ENCODE results near the gene PLP1.
"Not testable (repeated sequence)": the region's sequence is repeated elsewhere in the genome, so short reads cannot be mapped to it uniquely, and the experiment has no call there.

Gene PLP1

GRCh38 chrX:103776546-103776945 is at the start of gene PLP1:
Gene PLP1, plus strand, starts transcription at chrX:103776840. Its CDS starts 156 bp downstream, at chrX:103776996.
- DNase-seq (ENCODE audit: low spot score): no peak

GRCh38 chrX:103727115-103727514 is 49.5 kb upstream of the PLP1 start:
- DNase-seq (ENCODE audit: low spot score): no peak

GRCh38 chrX:103729015-103729414 is 47.6 kb upstream of the PLP1 start:
- DNase-seq (ENCODE audit: low spot score): no peak

GRCh38 chrX:103730147-103730795 is 46.4 kb upstream of the PLP1 start:
- no peak for DNase-seq (ENCODE audit: low spot score)

GRCh38 chrX:103730796-103731493 is 45.7 kb upstream of the PLP1 start:
- DNase-seq (ENCODE audit: low spot score): no peak

GRCh38 chrX:103733017-103733416 is 43.6 kb upstream of the PLP1 start:
- no peak for DNase-seq (ENCODE audit: low spot score)

- DNase-seq (ENCODE audit: low spot score): no peak
These were observed 42.4 kb upstream of the PLP1 start for GRCh38 chrX:103734125-103734760.

- DNase-seq (ENCODE audit: low spot score): no peak
These were observed 38.9 kb upstream of the PLP1 start for GRCh38 chrX:103737696-103738095.

- no peak for DNase-seq (ENCODE audit: low spot score)
These were observed 37.2 kb upstream of the PLP1 start for GRCh38 chrX:103739421-103739820.

- no peak for DNase-seq (ENCODE audit: low spot score)
These were observed 34.8 kb upstream of the PLP1 start for GRCh38 chrX:103741879-103742278.

GRCh38 chrX:103742339-103742738 is 34.3 kb upstream of the PLP1 start:
- no peak for DNase-seq (ENCODE audit: low spot score)

- DNase-seq (ENCODE audit: low spot score): no peak
These were observed 29.5 kb upstream of the PLP1 start for GRCh38 chrX:103747163-103747562.

GRCh38 chrX:103754401-103754800 is 22.2 kb upstream of the PLP1 start:
- no peak for DNase-seq (ENCODE audit: low spot score)

GRCh38 chrX:103756736-103757135 is 19.9 kb upstream of the PLP1 start:
- DNase-seq (ENCODE audit: low spot score): no peak

- no peak for DNase-seq (ENCODE audit: low spot score)
These were observed 18.1 kb upstream of the PLP1 start for GRCh38 chrX:103758555-103758954.

GRCh38 chrX:103763541-103763940 is 13.1 kb upstream of the PLP1 start:
- DNase-seq (ENCODE audit: low spot score): not testable (repeated sequence)

GRCh38 chrX:103766813-103767555 is 9.7 kb upstream of the PLP1 start:
- DNase-seq (ENCODE audit: low spot score): not testable (repeated sequence)

GRCh38 chrX:103773445-103773844 is 3.2 kb upstream of the PLP1 start:
- no peak for DNase-seq (ENCODE audit: low spot score)

GRCh38 chrX:103774070-103774642 is 2.5 kb upstream of the PLP1 start:
- no peak for DNase-seq (ENCODE audit: low spot score)

- no peak for DNase-seq (ENCODE audit: low spot score)
These were observed 2.6 kb downstream of the PLP1 start for GRCh38 chrX:103779141-103779789.

- no peak for DNase-seq (ENCODE audit: low spot score)
These were observed 3.9 kb downstream of the PLP1 start for GRCh38 chrX:103780336-103781061.
